Vagina (tissue), 2 donors: ENCODE measurements around the gene ROM1. TPM values are rescaled to one million over a fixed set of nuclear protein-coding genes. Genes with fewer than 3 reads are reported as not detected.

Source experiments
- DNase-seq, 2 donors: peaks; one replicate each; pipeline ENCODE4 v3.0.0-alpha.2; 2017; ENCODE audit errors: extremely low spot score in 2 of 2
- H3K27ac ChIP-seq: fragments of 200-600 bp; sonication (generic); one replicate; pipeline ENCODE4 v1.5.1; 2019
- H3K27me3 ChIP-seq: fragments of 200-600 bp; sonication (generic); one replicate; pipeline ENCODE4 v1.5.1; 2019
- H3K36me3 ChIP-seq, 2 donors: fragments of 200-600 bp; sonication (generic); one replicate each; pipeline ENCODE4 v1.5.1; 2017 to 2019
- H3K4me1 ChIP-seq: fragments of 200-600 bp; sonication (generic); one replicate; pipeline ENCODE4 v1.5.1; 2019
- H3K4me3 ChIP-seq, 2 donors: fragments of 200-600 bp; sonication (generic); 1 replicate in 1 of 2; 2 replicates in 1 of 2; pipeline ENCODE4 v1.5.1; 2016 to 2019
- H3K9me3 ChIP-seq: fragments of 200-600 bp; sonication (generic); one replicate; pipeline ENCODE4 v1.5.1; 2019
- CTCF ChIP-seq, 3 experiments: fragments of 450-650 bp in 2 of 3; fragments of 200-600 bp in 1 of 3; sonication (generic) in 1 of 3; IDR thresholded peaks; one replicate each; pipeline ENCODE4 v1.5.1; 2017 to 2019; ENCODE audit warnings: antibody characterized with exemption in 3 of 3, mild to moderate bottlenecking in 2 of 3, moderate library complexity in 2 of 3
- POLR2A ChIP-seq, 2 donors: fragments of 450-650 bp; IDR thresholded peaks; one replicate each; pipeline ENCODE4 v1.6.1; 2017; ENCODE audit warnings: antibody characterized with exemption in 2 of 2, mild to moderate bottlenecking in 2 of 2, moderate library complexity in 2 of 2
- POLR2AphosphoS5 ChIP-seq, 2 donors: sonication (generic); formaldehyde crosslinking; IDR thresholded peaks; one replicate each; pipeline ENCODE4 v1.9.0; 2017; ENCODE audit warnings: antibody characterized with exemption in 2 of 2, mild to moderate bottlenecking in 2 of 2, low read depth in 1 of 2; ENCODE audit not compliant: insufficient read depth in 1 of 2
- intact Hi-C: fragments of 100-400 bp; cut with DNase I; formaldehyde crosslinking; loops from one replicate; pipeline ENCODE4 v1.15.1; 2023
- total RNA-seq: library from RNA; depleted of rRNA; stranded (reverse); fragments of >200 nt; gene quantifications from one replicate; pipeline ENCODE4 v1.2.3, GENCODE V29; 2016

The ROM1 gene
- total RNA-seq, 1 donor from 2014 or later = 6.1 TPM

GRCh38 chr11:62601372-62602140, 11.5 kb upstream of the ROM1 start, which contains the start of gene MTA2:
MTA2 (minus strand) TSS chr11:62601865; CDS start chr11:62601450, 415 bp downstream.
- Histone ChIP-seq H3K36me3 (peaks cover 0 to 29% of the 10 kb centered on the region in 2 donors), H3K27me3 (no peaks in the 10 kb centered on the region), H3K4me1 (peaks cover 37% of the 10 kb centered on the region), H3K4me3 (peak within 1 kb of the TSS; percentile 73 to 94), H3K27ac (peak within 1 kb of the TSS; percentile 97), H3K9me3 (no peaks in the 10 kb centered on the region)
- DNase-seq = peak in 1 of 2 donors; percentile 98
- intact Hi-C loops = no loop called here
- TF ChIP-seq POLR2AphosphoS5 (IDR thresholded peaks at IDR 0.05; ENCODE audit: insufficient read depth in 1 of 2, low read depth in 1 of 2) (peak; percentile 85 to 88), CTCF (IDR thresholded peaks at IDR 0.05) (no peak), POLR2A (IDR thresholded peaks at IDR 0.05) (peak in 1 of 2 donors; percentile 42)

GRCh38 chr11:62602141-62603071, 10.7 kb upstream of the ROM1 start:
- Histone ChIP-seq H3K9me3 (no peaks in the 10 kb centered on the region), H3K27me3 (no peaks in the 10 kb centered on the region), H3K4me1 (peaks cover 37% of the 10 kb centered on the region), H3K27ac (peak overlapping the region; percentile 97), H3K4me3 (peak overlapping the region; percentile 73 to 94), H3K36me3 (peaks cover 0 to 23% of the 10 kb centered on the region in 2 donors)
- DNase-seq = no peak
- TF ChIP-seq CTCF (IDR thresholded peaks at IDR 0.05) (no peak), POLR2AphosphoS5 (IDR thresholded peaks at IDR 0.05; ENCODE audit: insufficient read depth in 1 of 2, low read depth in 1 of 2) (peak in 1 of 2 donors; percentile 59)
- intact Hi-C loops = no loop called here

GRCh38 chr11:62603072-62603408, 10.0 kb upstream of the ROM1 start:
- H3K27ac ChIP-seq = peak overlapping the region; percentile 97

GRCh38 chr11:62603776-62604299, 9.2 kb upstream of the ROM1 start:
- Histone ChIP-seq H3K4me3 (no peak overlapping the region), H3K36me3 (peaks cover 0 to 13% of the 10 kb centered on the region in 2 donors), H3K4me1 (peaks cover 30% of the 10 kb centered on the region), H3K27ac (peak overlapping the region; percentile 97), H3K27me3 (no peaks in the 10 kb centered on the region), H3K9me3 (no peaks in the 10 kb centered on the region)
- TF ChIP-seq CTCF (IDR thresholded peaks at IDR 0.05) (no peak), POLR2AphosphoS5 (IDR thresholded peaks at IDR 0.05; ENCODE audit: insufficient read depth in 1 of 2, low read depth in 1 of 2) (no peak), POLR2A (IDR thresholded peaks at IDR 0.05) (no peak)
- DNase-seq = no peak
- intact Hi-C loops = no loop called here

More at GRCh38 chr11:62603072-62603408, 10.0 kb upstream of the ROM1 start:
- H3K9me3 ChIP-seq = no peaks in the 10 kb centered on the region
- H3K4me1 ChIP-seq = peaks cover 37% of the 10 kb centered on the region
- H3K4me3 ChIP-seq = peak overlapping the region; percentile 73 to 94
- H3K27me3 ChIP-seq = no peaks in the 10 kb centered on the region
- no peak for DNase-seq
- peaks cover 0 to 17% of the 10 kb centered on the region in 2 donors for H3K36me3 ChIP-seq
- TF ChIP-seq POLR2AphosphoS5 (IDR thresholded peaks at IDR 0.05; ENCODE audit: insufficient read depth in 1 of 2, low read depth in 1 of 2) (no peak), POLR2A (IDR thresholded peaks at IDR 0.05) (no peak), CTCF (IDR thresholded peaks at IDR 0.05) (no peak)
- intact Hi-C loops = no loop called here
